Measurements from ENCODE around the gene SLC6A18. TPM values are rescaled to one million over a fixed set of nuclear protein-coding genes. Genes with fewer than 3 reads are reported as not detected.

The SLC6A18 gene
- total RNA-seq, 1 experiment from 2014 or later: not detected

- DNase-seq: no peak
- Histone ChIP-seq H3K79me2 (ENCODE audit: low read length) (no peaks in the 10 kb centered on the region), H3K36me3 (ENCODE audit: insufficient read depth, low read length) (no peaks in the 10 kb centered on the region), H3K27ac (ENCODE audit: low read length) (no peak overlapping the region), H3K9me2 (replicated peaks; ENCODE audit: insufficient read depth, low read length) (no peaks in the 10 kb centered on the region), H2AFZ (ENCODE audit: low read length) (no peak overlapping the region), H3K4me3 (ENCODE audit: low read length) (no peak overlapping the region), H3K9ac (ENCODE audit: low read length) (no peak overlapping the region), H4K20me1 (ENCODE audit: insufficient read depth, low read depth, low read length) (no peaks in the 10 kb centered on the region), H3K27me3 (ENCODE audit: low read length) (no peaks in the 10 kb centered on the region), H3K4me1 (ENCODE audit: low read length) (no peaks in the 10 kb centered on the region), H3K9me3 (ENCODE audit: low read length) (no peaks in the 10 kb centered on the region), H3K4me2 (ENCODE audit: low read depth, low read length, poor library complexity, severe bottlenecking) (no peak overlapping the region)
Observed at GRCh38 chr5:1252681-1253080, 27.5 kb downstream of the SLC6A18 start.

- H3K4me2 ChIP-seq (ENCODE audit: low read depth, low read length, poor library complexity, severe bottlenecking): no peak overlapping the region
- H3K9me3 ChIP-seq (ENCODE audit: low read length): no peaks in the 10 kb centered on the region
- H3K27me3 ChIP-seq (ENCODE audit: low read length): no peaks in the 10 kb centered on the region
- H3K4me3 ChIP-seq (ENCODE audit: low read length): no peak overlapping the region
- no peak overlapping the region for H3K27ac ChIP-seq (ENCODE audit: low read length)
- DNase-seq: no peak
- no peaks in the 10 kb centered on the region for H3K4me1 ChIP-seq (ENCODE audit: low read length)
- H3K79me2 ChIP-seq (ENCODE audit: low read length): no peaks in the 10 kb centered on the region
- no peak overlapping the region for H2AFZ ChIP-seq (ENCODE audit: low read length)
- no peaks in the 10 kb centered on the region for H3K9me2 ChIP-seq (replicated peaks; ENCODE audit: insufficient read depth, low read length)
- no peaks in the 10 kb centered on the region for H4K20me1 ChIP-seq (ENCODE audit: insufficient read depth, low read depth, low read length)
- no peak overlapping the region for H3K9ac ChIP-seq (ENCODE audit: low read length)
- no peaks in the 10 kb centered on the region for H3K36me3 ChIP-seq (ENCODE audit: insufficient read depth, low read length)
Observed at GRCh38 chr5:1253456-1254105, 28.4 kb downstream of the SLC6A18 start.

GRCh38 chr5:1254196-1254595 is 29.0 kb downstream of the SLC6A18 start:
- Histone ChIP-seq H3K27ac (ENCODE audit: low read length) (no peak overlapping the region), H3K36me3 (ENCODE audit: insufficient read depth, low read length) (no peaks in the 10 kb centered on the region), H2AFZ (ENCODE audit: low read length) (no peak overlapping the region), H3K4me3 (ENCODE audit: low read length) (no peak overlapping the region), H4K20me1 (ENCODE audit: insufficient read depth, low read depth, low read length) (no peaks in the 10 kb centered on the region), H3K79me2 (ENCODE audit: low read length) (no peaks in the 10 kb centered on the region), H3K4me1 (ENCODE audit: low read length) (no peaks in the 10 kb centered on the region), H3K9me2 (replicated peaks; ENCODE audit: insufficient read depth, low read length) (no peaks in the 10 kb centered on the region), H3K9me3 (ENCODE audit: low read length) (no peaks in the 10 kb centered on the region), H3K9ac (ENCODE audit: low read length) (no peak overlapping the region), H3K27me3 (ENCODE audit: low read length) (no peaks in the 10 kb centered on the region), H3K4me2 (ENCODE audit: low read depth, low read length, poor library complexity, severe bottlenecking) (no peak overlapping the region)
- DNase-seq: no peak

GRCh38 chr5:1255081-1255561 is 29.9 kb downstream of the SLC6A18 start:
- Histone ChIP-seq H3K4me3 (ENCODE audit: low read length) (no peak overlapping the region), H3K9me2 (replicated peaks; ENCODE audit: insufficient read depth, low read length) (no peaks in the 10 kb centered on the region), H3K4me2 (ENCODE audit: low read depth, low read length, poor library complexity, severe bottlenecking) (no peak overlapping the region), H3K4me1 (ENCODE audit: low read length) (no peaks in the 10 kb centered on the region), H3K27ac (ENCODE audit: low read length) (no peak overlapping the region), H2AFZ (ENCODE audit: low read length) (no peak overlapping the region), H3K79me2 (ENCODE audit: low read length) (no peaks in the 10 kb centered on the region), H3K36me3 (ENCODE audit: insufficient read depth, low read length) (no peaks in the 10 kb centered on the region), H4K20me1 (ENCODE audit: insufficient read depth, low read depth, low read length) (no peaks in the 10 kb centered on the region), H3K9ac (ENCODE audit: low read length) (no peak overlapping the region), H3K27me3 (ENCODE audit: low read length) (no peaks in the 10 kb centered on the region), H3K9me3 (ENCODE audit: low read length) (no peaks in the 10 kb centered on the region)
- no peak for DNase-seq

DNA sequence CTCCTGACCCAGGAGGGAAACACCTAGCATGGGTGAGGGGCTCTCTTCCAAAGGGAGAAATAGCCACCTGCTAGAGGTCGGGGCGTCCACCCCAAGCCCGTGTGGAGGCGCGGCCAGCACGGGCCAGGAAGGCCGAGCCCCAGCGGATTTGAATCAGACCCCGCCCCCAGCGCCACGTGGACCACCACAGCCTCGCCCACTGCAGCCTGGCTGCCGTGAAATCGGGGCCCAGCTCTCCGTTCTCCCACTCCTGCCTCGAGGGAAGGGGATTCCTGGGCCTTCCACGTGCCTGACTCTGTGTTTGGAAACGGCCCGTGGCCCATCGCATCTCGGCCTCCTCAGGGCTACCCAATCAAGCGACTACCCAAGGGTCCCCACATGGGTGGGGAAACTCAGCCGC is 31.6 kb downstream of the SLC6A18 start:
- Histone ChIP-seq H3K36me3 (ENCODE audit: insufficient read depth, low read length) (no peaks in the 10 kb centered on the region), H3K27ac (ENCODE audit: low read length) (no peak overlapping the region), H3K27me3 (ENCODE audit: low read length) (no peaks in the 10 kb centered on the region)

DNA sequence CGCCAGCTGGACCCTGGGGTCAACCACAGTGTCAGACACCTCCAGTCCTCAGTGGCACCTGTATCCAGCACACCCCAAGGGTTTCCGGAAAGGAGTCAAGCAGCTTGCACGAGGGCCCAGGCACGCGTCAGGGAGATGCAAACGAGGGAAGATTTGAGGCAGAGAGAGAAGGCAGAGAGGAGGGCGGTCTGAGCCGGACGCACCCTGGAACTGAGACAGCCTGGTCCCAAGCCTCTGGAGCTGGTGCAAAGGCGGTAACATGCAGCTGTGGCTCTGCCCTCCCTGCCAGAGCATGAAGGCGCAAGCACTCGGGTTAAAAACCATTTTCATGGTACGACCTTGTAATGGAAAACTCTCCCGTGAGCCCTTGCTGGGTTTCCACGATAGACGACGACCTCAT is 32.2 kb downstream of the SLC6A18 start:
- DNase-seq: no peak
- Histone ChIP-seq H3K27ac (ENCODE audit: low read length) (no peak overlapping the region), H3K79me2 (ENCODE audit: low read length) (no peaks in the 10 kb centered on the region), H3K4me1 (ENCODE audit: low read length) (no peaks in the 10 kb centered on the region), H3K4me3 (ENCODE audit: low read length) (no peak overlapping the region), H2AFZ (ENCODE audit: low read length) (no peak overlapping the region), H3K9me3 (ENCODE audit: low read length) (no peaks in the 10 kb centered on the region), H3K4me2 (ENCODE audit: low read depth, low read length, poor library complexity, severe bottlenecking) (no peak overlapping the region), H4K20me1 (ENCODE audit: insufficient read depth, low read depth, low read length) (no peaks in the 10 kb centered on the region), H3K9ac (ENCODE audit: low read length) (no peak overlapping the region), H3K9me2 (replicated peaks; ENCODE audit: insufficient read depth, low read length) (no peaks in the 10 kb centered on the region), H3K36me3 (ENCODE audit: insufficient read depth, low read length) (no peaks in the 10 kb centered on the region), H3K27me3 (ENCODE audit: low read length) (no peaks in the 10 kb centered on the region)

More for the DNA sequence above, 31.6 kb downstream of the SLC6A18 start:
- Histone ChIP-seq H3K9ac (ENCODE audit: low read length) (no peak overlapping the region), H3K9me3 (ENCODE audit: low read length) (no peaks in the 10 kb centered on the region), H3K9me2 (replicated peaks; ENCODE audit: insufficient read depth, low read length) (no peaks in the 10 kb centered on the region), H2AFZ (ENCODE audit: low read length) (no peak overlapping the region), H3K4me3 (ENCODE audit: low read length) (no peak overlapping the region), H4K20me1 (ENCODE audit: insufficient read depth, low read depth, low read length) (no peaks in the 10 kb centered on the region), H3K79me2 (ENCODE audit: low read length) (no peaks in the 10 kb centered on the region), H3K4me1 (ENCODE audit: low read length) (no peaks in the 10 kb centered on the region), H3K4me2 (ENCODE audit: low read depth, low read length, poor library complexity, severe bottlenecking) (no peak overlapping the region)
- DNase-seq: no peak

DNA sequence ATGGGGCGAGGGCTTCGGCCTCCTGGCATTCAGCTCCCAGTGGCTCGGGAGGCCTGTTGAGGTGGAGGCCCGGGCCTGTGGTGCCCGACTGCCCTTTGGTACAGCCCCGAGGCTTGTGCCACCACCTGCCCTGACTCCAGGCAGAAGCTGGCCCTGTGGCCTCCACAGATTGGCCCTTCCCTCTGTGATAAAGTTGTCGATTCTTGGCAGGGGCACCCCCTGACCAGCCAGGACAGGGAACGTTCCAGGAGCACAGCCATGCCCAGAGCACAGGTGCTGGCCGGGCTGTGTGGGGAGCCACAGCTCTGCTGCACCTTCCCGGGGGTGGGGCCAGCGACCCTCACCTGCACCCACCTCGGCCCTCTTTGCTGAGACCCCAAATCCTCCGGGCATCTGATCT is 32.7 kb downstream of the SLC6A18 start:
- no peaks in the 10 kb centered on the region for H4K20me1 ChIP-seq (ENCODE audit: insufficient read depth, low read depth, low read length)
- H3K9ac ChIP-seq (ENCODE audit: low read length): no peak overlapping the region
- no peaks in the 10 kb centered on the region for H3K4me1 ChIP-seq (ENCODE audit: low read length)
- no peaks in the 10 kb centered on the region for H3K79me2 ChIP-seq (ENCODE audit: low read length)
- H3K36me3 ChIP-seq (ENCODE audit: insufficient read depth, low read length): no peaks in the 10 kb centered on the region
- no peak overlapping the region for H2AFZ ChIP-seq (ENCODE audit: low read length)
- no peaks in the 10 kb centered on the region for H3K27me3 ChIP-seq (ENCODE audit: low read length)
- no peak for DNase-seq
- no peaks in the 10 kb centered on the region for H3K9me2 ChIP-seq (replicated peaks; ENCODE audit: insufficient read depth, low read length)
- H3K9me3 ChIP-seq (ENCODE audit: low read length): no peaks in the 10 kb centered on the region
- H3K4me3 ChIP-seq (ENCODE audit: low read length): no peak overlapping the region
- no peak overlapping the region for H3K27ac ChIP-seq (ENCODE audit: low read length)
- no peak overlapping the region for H3K4me2 ChIP-seq (ENCODE audit: low read depth, low read length, poor library complexity, severe bottlenecking)

DNA sequence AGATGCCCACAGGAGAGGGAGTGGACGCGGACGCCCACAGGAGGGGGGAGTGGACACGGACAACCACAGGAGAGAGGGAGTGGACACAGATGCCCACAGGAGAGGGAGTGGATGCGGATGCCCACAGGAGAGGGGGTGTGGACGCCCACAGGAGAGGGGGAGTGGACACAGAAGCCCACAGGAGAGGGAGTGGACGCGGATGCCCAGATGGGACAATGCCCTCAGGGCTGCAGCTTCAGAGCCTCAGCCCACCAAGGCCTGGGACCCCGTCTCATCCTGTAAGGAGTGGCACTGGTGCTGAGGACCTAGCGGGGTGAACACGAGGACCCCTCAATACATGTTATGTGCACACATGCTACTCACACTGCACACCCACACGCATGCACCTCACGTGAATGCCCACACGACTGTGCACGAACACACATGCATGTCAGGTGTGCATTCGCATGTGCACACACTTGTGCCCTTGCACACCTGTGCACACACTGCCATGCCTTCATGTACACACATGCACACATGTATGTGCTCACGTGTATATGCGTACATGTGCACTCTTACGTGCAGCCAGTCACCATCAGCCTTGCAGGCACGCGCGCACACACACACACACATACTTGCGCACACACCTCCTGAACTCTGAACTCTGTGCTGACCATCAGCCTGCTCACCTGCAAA is 34.8 kb downstream of the SLC6A18 start:
- DNase-seq: no peak
- Histone ChIP-seq H3K4me2 (ENCODE audit: low read depth, low read length, poor library complexity, severe bottlenecking) (no peak overlapping the region), H3K9me2 (replicated peaks; ENCODE audit: insufficient read depth, low read length) (no peaks in the 10 kb centered on the region), H3K4me1 (ENCODE audit: low read length) (no peaks in the 10 kb centered on the region), H4K20me1 (ENCODE audit: insufficient read depth, low read depth, low read length) (no peaks in the 10 kb centered on the region), H3K79me2 (ENCODE audit: low read length) (no peaks in the 10 kb centered on the region), H3K27me3 (ENCODE audit: low read length) (no peaks in the 10 kb centered on the region), H3K9ac (ENCODE audit: low read length) (no peak overlapping the region), H3K9me3 (ENCODE audit: low read length) (no peaks in the 10 kb centered on the region), H3K27ac (ENCODE audit: low read length) (no peak overlapping the region), H2AFZ (ENCODE audit: low read length) (no peak overlapping the region), H3K36me3 (ENCODE audit: insufficient read depth, low read length) (no peaks in the 10 kb centered on the region), H3K4me3 (ENCODE audit: low read length) (no peak overlapping the region)

Data from Karpas-422 (cell line).